Gastroesophageal sphincter (tissue), 4 donors: ENCODE results near the gene VWA8. TPM values are rescaled to one million over a fixed set of nuclear protein-coding genes. Genes with fewer than 3 reads are reported as not detected.

Experiments
- ATAC-seq: fragments of 150-250 bp; one replicate; pipeline ENCODE4 v1.9.1; 2016; ENCODE audit warnings: mild to moderate bottlenecking, moderate library complexity
- H3K27ac ChIP-seq, 4 donors: fragments of 200-600 bp; sonication (generic) in 3 of 4; 1 replicate in 3 of 4; 2 replicates in 1 of 4; pipeline ENCODE4 v1.5.1; 2016 to 2019
- H3K27me3 ChIP-seq: fragments of 200-600 bp; sonication (generic); one replicate; pipeline ENCODE4 v1.5.1; 2019
- H3K36me3 ChIP-seq, 2 donors: fragments of 200-600 bp; sonication (generic); one replicate each; pipeline ENCODE4 v1.5.1; 2019; ENCODE audit warnings: control low read depth in 1 of 2
- H3K4me1 ChIP-seq, 3 donors: fragments of 200-600 bp; sonication (generic); 1 replicate in 2 of 3; 2 replicates in 1 of 3; pipeline ENCODE4 v1.5.1; 2016 to 2019; ENCODE audit warnings: control low read depth in 2 of 3
- H3K4me3 ChIP-seq, 2 donors: fragments of 200-600 bp; sonication (generic); one replicate each; pipeline ENCODE4 v1.5.1; 2019; ENCODE audit warnings: mild to moderate bottlenecking in 1 of 2, moderate library complexity in 1 of 2
- H3K9me3 ChIP-seq, 3 donors: fragments of 200-600 bp; sonication (generic); one replicate each; pipeline ENCODE4 v1.5.1; 2017 to 2019; ENCODE audit warnings: control low read depth in 2 of 3
- EP300 ChIP-seq: sonication (generic); formaldehyde crosslinking; IDR thresholded peaks from one replicate; pipeline ENCODE4 v1.6.1; 2017; ENCODE audit warnings: antibody characterized with exemption, mild to moderate bottlenecking
- POLR2A ChIP-seq, 2 donors: fragments of 450-650 bp; IDR thresholded peaks; one replicate each; pipeline ENCODE4 v1.6.1; 2017; ENCODE audit warnings: antibody characterized with exemption in 2 of 2, mild to moderate bottlenecking in 2 of 2, moderate library complexity in 1 of 2
- POLR2AphosphoS5 ChIP-seq: sonication (generic); formaldehyde crosslinking; IDR thresholded peaks from one replicate; pipeline ENCODE4 v1.6.1; 2017; ENCODE audit warnings: antibody characterized with exemption
- WGBS, 2 donors: methylation state at CpG; one replicate each; pipeline ENCODE4 v1.1.5; 2018; ENCODE audit warnings: low coverage in 1 of 2; 5-methylcytosine and 5-hydroxymethylcytosine counted together
- total RNA-seq, 4 donors: library from RNA; depleted of rRNA; stranded (reverse); fragments of >200 nt; gene quantifications; one replicate each; pipeline ENCODE4 v1.1.0, GENCODE V29; 2016
- TF ChIP-seq, protein P1 (sequence below), 4 experiments: fragments of 200-600 bp in 2 of 4; fragments of 450-650 bp in 2 of 4; sonication (generic) in 1 of 4; IDR thresholded peaks; one replicate each; pipeline ENCODE4 v1.5.1; 2017 to 2019; ENCODE audit warnings: antibody characterized with exemption in 4 of 4, mild to moderate bottlenecking in 2 of 4, moderate library complexity in 2 of 4

Gene VWA8
- total RNA-seq, 4 donors from 2014 or later: 20.3 to 34.7 (median 23.9) TPM

DNA sequence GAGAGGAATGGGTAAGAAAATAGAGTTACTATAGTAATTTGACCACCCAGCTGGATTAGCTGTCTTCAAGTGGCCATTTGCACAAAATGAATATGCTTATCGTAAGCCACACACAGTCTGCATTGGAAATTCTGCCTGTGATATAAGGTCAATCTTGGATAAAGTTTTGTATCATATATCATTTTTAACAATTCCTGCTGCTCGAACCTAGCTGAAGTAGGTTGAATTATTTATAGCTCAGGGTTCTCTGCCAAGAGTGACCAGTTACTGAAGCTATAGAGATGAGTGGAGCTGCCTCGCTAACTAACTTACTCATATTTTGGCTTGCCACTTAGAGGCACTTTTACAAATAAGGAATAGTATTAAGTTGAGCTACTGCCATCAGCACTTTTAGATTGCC, 282.7 kb downstream of the VWA8 start:
- 25 to 50% methylated on average over 3 of the region's 3 CpGs for WGBS, 2 donors
- ATAC-seq: peak; percentile 54
- peaks cover 0 to 4% of the 10 kb centered on the region in 2 donors for H3K36me3 ChIP-seq
- H3K4me1 ChIP-seq: peaks cover 0 to 22% (median 7%) of the 10 kb centered on the region in 3 donors
- no peaks in the 10 kb centered on the region for H3K27me3 ChIP-seq
- TF ChIP-seq POLR2AphosphoS5 (peak; percentile 8), EP300 (no peak)
- no peaks in the 10 kb centered on the region for H3K9me3 ChIP-seq
- peak overlapping the region in 3 of 4 donors; percentile 60 to 69 (median 65) for H3K27ac ChIP-seq
- no peak overlapping the region for H3K4me3 ChIP-seq

DNA sequence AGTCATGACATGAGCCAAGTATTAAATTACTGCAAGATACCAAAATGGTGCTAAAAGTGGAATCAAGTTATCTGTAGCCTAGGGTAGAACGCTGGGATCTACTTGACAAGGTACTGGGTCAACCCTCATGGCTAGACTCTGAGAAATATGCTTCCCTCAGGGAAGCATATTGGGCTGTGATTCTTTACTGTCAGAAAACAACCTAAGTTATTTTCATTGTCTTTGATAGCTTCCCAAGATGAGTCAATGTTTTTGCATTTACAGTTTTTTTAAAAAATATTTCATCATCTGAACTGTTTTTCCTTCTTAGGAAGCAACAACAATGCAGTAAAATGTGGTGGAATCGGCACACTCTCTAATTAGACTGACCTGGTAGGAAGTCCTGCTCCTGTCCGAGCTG, 285.6 kb downstream of the VWA8 start:
- H3K9me3 ChIP-seq: no peaks in the 10 kb centered on the region
- H3K4me1 ChIP-seq: peaks cover 0 to 22% (median 7%) of the 10 kb centered on the region in 3 donors
- TF ChIP-seq, protein P1, sequence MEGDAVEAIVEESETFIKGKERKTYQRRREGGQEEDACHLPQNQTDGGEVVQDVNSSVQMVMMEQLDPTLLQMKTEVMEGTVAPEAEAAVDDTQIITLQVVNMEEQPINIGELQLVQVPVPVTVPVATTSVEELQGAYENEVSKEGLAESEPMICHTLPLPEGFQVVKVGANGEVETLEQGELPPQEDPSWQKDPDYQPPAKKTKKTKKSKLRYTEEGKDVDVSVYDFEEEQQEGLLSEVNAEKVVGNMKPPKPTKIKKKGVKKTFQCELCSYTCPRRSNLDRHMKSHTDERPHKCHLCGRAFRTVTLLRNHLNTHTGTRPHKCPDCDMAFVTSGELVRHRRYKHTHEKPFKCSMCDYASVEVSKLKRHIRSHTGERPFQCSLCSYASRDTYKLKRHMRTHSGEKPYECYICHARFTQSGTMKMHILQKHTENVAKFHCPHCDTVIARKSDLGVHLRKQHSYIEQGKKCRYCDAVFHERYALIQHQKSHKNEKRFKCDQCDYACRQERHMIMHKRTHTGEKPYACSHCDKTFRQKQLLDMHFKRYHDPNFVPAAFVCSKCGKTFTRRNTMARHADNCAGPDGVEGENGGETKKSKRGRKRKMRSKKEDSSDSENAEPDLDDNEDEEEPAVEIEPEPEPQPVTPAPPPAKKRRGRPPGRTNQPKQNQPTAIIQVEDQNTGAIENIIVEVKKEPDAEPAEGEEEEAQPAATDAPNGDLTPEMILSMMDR (IDR thresholded peaks at IDR 0.05): no peak
- TF ChIP-seq EP300 (no peak), POLR2A (IDR thresholded peaks at IDR 0.05) (no peak), POLR2AphosphoS5 (no peak)
- ATAC-seq: no peak
- H3K36me3 ChIP-seq: peaks cover 0 to 4% of the 10 kb centered on the region in 2 donors
- no peaks in the 10 kb centered on the region for H3K27me3 ChIP-seq
- no peak overlapping the region for H3K27ac ChIP-seq
- H3K4me3 ChIP-seq: no peak overlapping the region
- WGBS, 2 donors: 75 to 76% methylated on average over 1 to 3 of the region's 3 CpGs

- WGBS, 2 donors: 46 to 100% methylated on average over 1 to 2 of the region's 2 CpGs
- no peak for ATAC-seq
- Histone ChIP-seq H3K4me1 (peaks cover 0 to 20% (median 7%) of the 10 kb centered on the region in 3 donors), H3K4me3 (no peak overlapping the region), H3K9me3 (no peaks in the 10 kb centered on the region), H3K27me3 (no peaks in the 10 kb centered on the region), H3K27ac (no peak overlapping the region), H3K36me3 (peaks cover 0 to 5% of the 10 kb centered on the region in 2 donors)
- no peak for TF ChIP-seq POLR2AphosphoS5
- TF ChIP-seq, protein P1 (IDR thresholded peaks at IDR 0.05): no peak
- TF ChIP-seq EP300: no peak
- TF ChIP-seq POLR2A (IDR thresholded peaks at IDR 0.05): no peak
These were observed 286.7 kb downstream of the VWA8 start for GRCh38 chr13:41674246-41674645.

GRCh38 chr13:41673640-41674039, 287.3 kb downstream of the VWA8 start:
- TF ChIP-seq, protein P1 (IDR thresholded peaks at IDR 0.05): no peak
- TF ChIP-seq EP300 (no peak), POLR2A (IDR thresholded peaks at IDR 0.05) (no peak), POLR2AphosphoS5 (no peak)
- Histone ChIP-seq H3K36me3 (peaks cover 0 to 5% of the 10 kb centered on the region in 2 donors), H3K4me1 (peaks cover 0 to 20% (median 3%) of the 10 kb centered on the region in 3 donors), H3K9me3 (no peaks in the 10 kb centered on the region), H3K27me3 (no peaks in the 10 kb centered on the region), H3K4me3 (no peak overlapping the region), H3K27ac (no peak overlapping the region)
- WGBS, 2 donors: 65 to 76% methylated on average over 2 of the region's 2 CpGs
- no peak for ATAC-seq

GRCh38 chr13:41670873-41671443, 290.0 kb downstream of the VWA8 start:
- Histone ChIP-seq H3K36me3 (peaks cover 0 to 5% of the 10 kb centered on the region in 2 donors), H3K27ac (no peak overlapping the region), H3K27me3 (no peaks in the 10 kb centered on the region), H3K9me3 (no peaks in the 10 kb centered on the region), H3K4me1 (peaks cover 0 to 28% (median 2%) of the 10 kb centered on the region in 3 donors), H3K4me3 (no peak overlapping the region)
- no peak for ATAC-seq
- TF ChIP-seq EP300 (no peak), POLR2AphosphoS5 (no peak), POLR2A (IDR thresholded peaks at IDR 0.05) (no peak)
- TF ChIP-seq, protein P1 (IDR thresholded peaks at IDR 0.05): no peak
- WGBS, 2 donors: 85 to 93% methylated on average over 6 to 7 of the region's 8 CpGs
